Adipocyte (in vitro differentiated cells): ENCODE measurements around the gene RHBDD1.

Experiments
- DNase-seq: peaks from one replicate; pipeline ENCODE4 v3.0.0-alpha.2; 2015; ENCODE audit warnings: low read depth
- H3K27me3 ChIP-seq: replicated peaks from 2 replicates; pipeline ENCODE4 v1.7.0; 2013; ENCODE audit warnings: mild to moderate bottlenecking, low read length, moderate library complexity; ENCODE audit not compliant: control insufficient read depth, insufficient read depth
- H3K36me3 ChIP-seq: 2 replicates; pipeline ENCODE4 v1.7.0; 2013; ENCODE audit warnings: low read length, mild to moderate bottlenecking, moderate library complexity; ENCODE audit not compliant: control insufficient read depth, insufficient read depth, severe bottlenecking
- H3K4me1 ChIP-seq: 2 replicates; pipeline ENCODE4 v1.7.0; 2013; ENCODE audit warnings: mild to moderate bottlenecking, low read length, moderate library complexity; ENCODE audit not compliant: control insufficient read depth, insufficient read depth
- H3K4me3 ChIP-seq: 2 replicates; pipeline ENCODE4 v1.7.0; 2013; ENCODE audit warnings: mild to moderate bottlenecking, low read length, moderate library complexity
- H3K9ac ChIP-seq: 2 replicates; pipeline ENCODE4 v1.7.0; 2013; ENCODE audit warnings: mild to moderate bottlenecking, low read length, moderate library complexity
- H3K9me3 ChIP-seq: 2 replicates; pipeline ENCODE4 v1.7.0; 2013; ENCODE audit warnings: mild to moderate bottlenecking, low read length, moderate library complexity; ENCODE audit not compliant: control insufficient read depth

Gene RHBDD1

GRCh38 chr2:226943862-226944620 is 108.2 kb downstream of the RHBDD1 start:
- H3K36me3 ChIP-seq, result peaks cover 4% of the 10 kb centered on the region
- peaks cover 7% of the 10 kb centered on the region for H3K9me3 ChIP-seq
- no peak for DNase-seq
- H3K9ac ChIP-seq, result no peak overlapping the region
- H3K27me3 ChIP-seq, result no peaks in the 10 kb centered on the region
- no peaks in the 10 kb centered on the region for H3K4me1 ChIP-seq
- no peak overlapping the region for H3K4me3 ChIP-seq

DNA sequence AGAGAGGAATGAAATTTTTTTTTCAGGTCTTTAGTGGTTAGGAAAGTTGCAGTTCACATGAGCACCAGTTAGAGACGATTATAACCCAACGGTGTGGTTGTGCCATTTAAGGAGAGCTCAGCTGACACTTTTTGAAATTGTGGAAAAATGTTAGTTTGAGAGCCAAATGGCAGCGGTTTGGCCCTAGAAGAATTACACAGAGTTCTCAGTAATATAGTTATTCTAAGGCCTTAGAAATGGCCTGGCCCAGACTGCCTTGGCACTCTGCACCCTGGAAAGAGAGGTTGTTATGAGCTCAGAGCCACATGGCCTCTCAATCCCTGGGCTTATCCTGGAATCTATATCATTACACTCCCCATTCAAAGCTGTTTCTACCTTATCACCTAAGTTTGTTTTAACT is 117.4 kb downstream of the RHBDD1 start:
- no peaks in the 10 kb centered on the region for H3K9me3 ChIP-seq
- no peak overlapping the region for H3K4me3 ChIP-seq
- no peak overlapping the region for H3K9ac ChIP-seq
- H3K4me1 ChIP-seq, result peaks cover 15% of the 10 kb centered on the region
- no peak for DNase-seq
- no peaks in the 10 kb centered on the region for H3K36me3 ChIP-seq
- no peaks in the 10 kb centered on the region for H3K27me3 ChIP-seq

DNA sequence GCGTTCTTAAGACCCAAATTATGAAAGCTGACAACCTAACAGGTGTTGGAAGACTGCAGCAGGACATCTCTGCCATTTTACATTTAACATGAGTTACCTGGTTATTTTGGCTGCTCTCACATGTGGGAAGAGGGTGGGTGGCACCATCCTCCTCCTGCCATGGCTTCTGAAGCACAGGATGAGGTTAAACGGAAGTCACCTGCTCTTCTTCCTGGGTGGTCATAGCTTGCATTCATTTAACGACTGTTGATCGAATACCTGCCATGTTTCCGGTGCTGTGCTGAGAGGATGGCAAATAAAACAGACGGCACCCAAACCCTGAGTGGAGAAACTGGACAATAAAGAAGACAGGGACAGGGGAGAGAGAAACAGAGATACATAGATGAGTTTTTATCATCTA is 118.0 kb downstream of the RHBDD1 start:
- Histone ChIP-seq H3K4me3 (no peak overlapping the region), H3K9ac (no peak overlapping the region), H3K4me1 (peaks cover 15% of the 10 kb centered on the region), H3K9me3 (no peaks in the 10 kb centered on the region), H3K36me3 (no peaks in the 10 kb centered on the region), H3K27me3 (no peaks in the 10 kb centered on the region)
- no peak for DNase-seq

GRCh38 chr2:226956659-226957058 is 120.8 kb downstream of the RHBDD1 start:
- Histone ChIP-seq H3K9me3 (no peaks in the 10 kb centered on the region), H3K9ac (no peak overlapping the region), H3K27me3 (no peaks in the 10 kb centered on the region), H3K36me3 (no peaks in the 10 kb centered on the region), H3K4me3 (no peak overlapping the region), H3K4me1 (peaks cover 15% of the 10 kb centered on the region)
- no peak for DNase-seq

- DNase-seq, result no peak
Observed at GRCh38 chr2:226959418-226959817, 123.6 kb downstream of the RHBDD1 start.

GRCh38 chr2:226962176-226962773 is 126.4 kb downstream of the RHBDD1 start:
- Histone ChIP-seq H3K9ac (no peak overlapping the region), H3K36me3 (no peaks in the 10 kb centered on the region), H3K9me3 (no peaks in the 10 kb centered on the region), H3K4me3 (no peak overlapping the region), H3K4me1 (peaks cover 9% of the 10 kb centered on the region), H3K27me3 (no peaks in the 10 kb centered on the region)
- DNase-seq, result no peak

More at GRCh38 chr2:226959418-226959817, 123.6 kb downstream of the RHBDD1 start:
- H3K9ac ChIP-seq, result no peak overlapping the region
- H3K36me3 ChIP-seq, result no peaks in the 10 kb centered on the region
- no peaks in the 10 kb centered on the region for H3K9me3 ChIP-seq
- H3K4me1 ChIP-seq, result peaks cover 13% of the 10 kb centered on the region
- H3K27me3 ChIP-seq, result no peaks in the 10 kb centered on the region
- H3K4me3 ChIP-seq, result no peak overlapping the region

GRCh38 chr2:226963528-226963927 is 127.7 kb downstream of the RHBDD1 start:
- peak; percentile 54 for DNase-seq
- Histone ChIP-seq H3K36me3 (no peaks in the 10 kb centered on the region), H3K9ac (no peak overlapping the region), H3K4me1 (peaks cover 9% of the 10 kb centered on the region), H3K9me3 (no peaks in the 10 kb centered on the region), H3K27me3 (no peaks in the 10 kb centered on the region), H3K4me3 (no peak overlapping the region)

DNA sequence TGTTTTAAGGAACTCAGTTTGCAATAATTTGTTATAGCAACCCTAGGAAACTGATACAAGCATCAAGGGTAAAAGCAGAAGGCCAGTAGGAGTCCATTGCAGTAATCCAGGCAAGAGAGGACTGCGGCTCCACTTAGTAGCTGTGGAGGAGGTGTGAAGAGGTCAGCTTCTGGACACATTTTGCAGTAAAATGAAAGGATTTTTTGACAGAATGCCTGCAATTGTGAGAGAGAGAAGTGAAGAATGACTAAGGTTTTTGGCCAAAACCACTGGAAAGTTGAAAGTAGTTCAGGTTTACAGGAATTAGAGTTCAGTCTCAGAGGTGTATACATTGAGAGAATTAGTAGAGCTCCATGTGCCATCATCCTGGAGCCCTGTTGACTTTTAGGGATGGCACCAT is 129.5 kb downstream of the RHBDD1 start:
- Histone ChIP-seq H3K36me3 (no peaks in the 10 kb centered on the region), H3K9me3 (no peaks in the 10 kb centered on the region), H3K4me3 (no peak overlapping the region), H3K9ac (no peak overlapping the region), H3K4me1 (peaks cover 18% of the 10 kb centered on the region), H3K27me3 (no peaks in the 10 kb centered on the region)
- no peak for DNase-seq

- Histone ChIP-seq H3K27me3 (no peaks in the 10 kb centered on the region), H3K4me1 (peaks cover 9% of the 10 kb centered on the region), H3K9me3 (no peaks in the 10 kb centered on the region), H3K9ac (peak overlapping the region; percentile 23), H3K4me3 (no peak overlapping the region), H3K36me3 (no peaks in the 10 kb centered on the region)
- peak; percentile 56 for DNase-seq
Observed at GRCh38 chr2:226969417-226970080, 133.7 kb downstream of the RHBDD1 start.

GRCh38 chr2:226970362-226970761 is 134.5 kb downstream of the RHBDD1 start:
- DNase-seq, result peak; percentile 21
- H3K4me3 ChIP-seq, result no peak overlapping the region
- peaks cover 9% of the 10 kb centered on the region for H3K4me1 ChIP-seq
- no peaks in the 10 kb centered on the region for H3K27me3 ChIP-seq
- H3K36me3 ChIP-seq, result no peaks in the 10 kb centered on the region
- H3K9ac ChIP-seq, result no peak overlapping the region
- no peaks in the 10 kb centered on the region for H3K9me3 ChIP-seq

DNA sequence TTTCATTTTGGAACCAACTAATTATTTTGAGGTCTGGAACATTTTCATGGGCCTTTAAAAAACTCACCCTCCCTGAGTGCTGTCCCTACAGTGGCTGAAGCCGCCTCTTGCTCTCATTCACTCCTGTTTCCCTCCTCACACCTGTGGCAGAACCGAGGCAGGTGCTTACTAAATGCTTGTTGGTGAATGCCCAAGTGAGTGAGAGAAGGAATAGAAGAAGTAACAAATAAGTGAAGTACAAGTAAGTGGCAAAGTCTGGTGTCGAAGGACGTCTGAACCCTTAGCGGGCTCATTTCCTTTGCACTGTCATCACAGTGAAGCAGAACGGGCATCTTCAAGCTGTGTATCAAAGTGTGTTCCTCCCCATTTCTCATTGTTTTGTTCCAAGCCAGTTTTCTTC is 135.2 kb downstream of the RHBDD1 start:
- Histone ChIP-seq H3K36me3 (no peaks in the 10 kb centered on the region), H3K4me1 (peaks cover 9% of the 10 kb centered on the region), H3K9me3 (no peaks in the 10 kb centered on the region), H3K4me3 (no peak overlapping the region), H3K27me3 (no peaks in the 10 kb centered on the region), H3K9ac (no peak overlapping the region)
- DNase-seq, result no peak
